ENCODE results near the gene CPED1.

DNA sequence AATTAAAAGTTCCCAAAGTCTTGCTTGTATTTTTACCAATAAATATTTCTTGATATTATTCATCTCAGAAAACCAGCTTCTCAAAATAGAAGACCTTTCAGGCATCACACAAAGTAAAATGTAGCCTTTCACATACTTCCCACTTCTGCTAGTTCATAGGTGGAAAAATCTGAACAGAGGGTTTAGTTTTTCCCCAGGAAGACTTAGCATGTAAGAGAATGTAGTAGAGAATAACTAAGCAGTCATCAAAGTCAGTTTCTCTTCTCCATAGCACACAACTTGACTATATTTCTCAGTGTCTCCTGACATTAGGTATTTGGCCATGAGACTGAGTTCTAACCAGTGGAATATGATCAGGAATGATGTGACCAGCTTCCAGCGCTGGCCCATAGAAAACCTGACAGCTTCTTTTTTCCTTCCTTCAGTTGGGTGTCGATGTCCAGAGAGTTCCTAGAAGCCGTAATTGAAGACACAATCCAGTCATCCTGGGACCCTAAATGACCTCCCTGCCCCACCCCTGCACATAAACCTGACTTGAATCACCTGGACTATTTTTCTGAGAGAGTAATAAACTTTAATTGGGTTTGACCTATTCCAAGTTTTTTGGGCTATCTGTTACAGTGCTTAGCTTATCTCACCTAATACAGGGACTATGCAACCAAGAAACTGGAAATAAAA, 272.8 kb downstream of the CPED1 start:
- TF ChIP-seq, protein P1, sequence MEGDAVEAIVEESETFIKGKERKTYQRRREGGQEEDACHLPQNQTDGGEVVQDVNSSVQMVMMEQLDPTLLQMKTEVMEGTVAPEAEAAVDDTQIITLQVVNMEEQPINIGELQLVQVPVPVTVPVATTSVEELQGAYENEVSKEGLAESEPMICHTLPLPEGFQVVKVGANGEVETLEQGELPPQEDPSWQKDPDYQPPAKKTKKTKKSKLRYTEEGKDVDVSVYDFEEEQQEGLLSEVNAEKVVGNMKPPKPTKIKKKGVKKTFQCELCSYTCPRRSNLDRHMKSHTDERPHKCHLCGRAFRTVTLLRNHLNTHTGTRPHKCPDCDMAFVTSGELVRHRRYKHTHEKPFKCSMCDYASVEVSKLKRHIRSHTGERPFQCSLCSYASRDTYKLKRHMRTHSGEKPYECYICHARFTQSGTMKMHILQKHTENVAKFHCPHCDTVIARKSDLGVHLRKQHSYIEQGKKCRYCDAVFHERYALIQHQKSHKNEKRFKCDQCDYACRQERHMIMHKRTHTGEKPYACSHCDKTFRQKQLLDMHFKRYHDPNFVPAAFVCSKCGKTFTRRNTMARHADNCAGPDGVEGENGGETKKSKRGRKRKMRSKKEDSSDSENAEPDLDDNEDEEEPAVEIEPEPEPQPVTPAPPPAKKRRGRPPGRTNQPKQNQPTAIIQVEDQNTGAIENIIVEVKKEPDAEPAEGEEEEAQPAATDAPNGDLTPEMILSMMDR (conservative IDR thresholded peaks at IDR 0.05 in 1 of 2, IDR thresholded peaks at IDR 0.05 in 1 of 2; ENCODE audit: low read depth in 1 of 2, low read length in 2 of 2): no peak
- no peak for TF ChIP-seq EZH2 (IDR thresholded peaks at IDR 0.05; ENCODE audit: low read length, missing control alignments)

Measured in fibroblast of lung (primary cell).